Ovary (tissue), 3 donors: ENCODE measurements around the gene VCL.

Experiments
- EP300 ChIP-seq: sonication (generic); formaldehyde crosslinking; IDR thresholded peaks from one replicate; pipeline ENCODE4 v1.6.1; 2017; ENCODE audit warnings: antibody characterized with exemption
- POLR2A ChIP-seq: fragments of 450-650 bp; IDR thresholded peaks from one replicate; pipeline ENCODE4 v1.6.1; 2017; ENCODE audit warnings: antibody characterized with exemption, mild to moderate bottlenecking, moderate library complexity
- TF ChIP-seq, protein P1 (sequence below), 3 donors: fragments of 450-650 bp in 2 of 3; fragments of 200-600 bp in 1 of 3; IDR thresholded peaks; one replicate each; pipeline versions ENCODE4 v1.5.1 to v1.8.0; 2016 to 2022; ENCODE audit warnings: antibody characterized with exemption in 3 of 3, mild to moderate bottlenecking in 1 of 3
- donor health status: DM: no; HTN: no; CAD: no.

DNA sequence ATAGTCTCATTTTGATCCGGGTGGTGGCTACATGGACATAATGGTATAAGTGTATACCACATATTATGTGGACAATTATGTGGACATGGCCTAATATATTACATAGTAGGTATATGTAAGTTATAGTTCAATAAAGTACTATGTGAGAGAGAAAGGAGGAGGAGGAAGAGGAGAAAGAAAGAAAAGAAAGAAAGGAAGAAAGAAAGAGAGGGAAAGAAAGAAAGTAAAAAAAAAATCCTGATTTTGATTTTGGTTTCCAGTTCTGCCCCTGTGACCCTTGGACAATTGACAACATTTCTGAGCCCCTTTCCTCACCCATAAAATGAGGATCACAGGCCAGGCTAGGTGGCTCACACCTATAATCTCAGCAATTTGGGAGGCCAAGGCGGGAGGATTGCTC, 42.2 kb upstream of the VCL start:
- TF ChIP-seq, protein P1, sequence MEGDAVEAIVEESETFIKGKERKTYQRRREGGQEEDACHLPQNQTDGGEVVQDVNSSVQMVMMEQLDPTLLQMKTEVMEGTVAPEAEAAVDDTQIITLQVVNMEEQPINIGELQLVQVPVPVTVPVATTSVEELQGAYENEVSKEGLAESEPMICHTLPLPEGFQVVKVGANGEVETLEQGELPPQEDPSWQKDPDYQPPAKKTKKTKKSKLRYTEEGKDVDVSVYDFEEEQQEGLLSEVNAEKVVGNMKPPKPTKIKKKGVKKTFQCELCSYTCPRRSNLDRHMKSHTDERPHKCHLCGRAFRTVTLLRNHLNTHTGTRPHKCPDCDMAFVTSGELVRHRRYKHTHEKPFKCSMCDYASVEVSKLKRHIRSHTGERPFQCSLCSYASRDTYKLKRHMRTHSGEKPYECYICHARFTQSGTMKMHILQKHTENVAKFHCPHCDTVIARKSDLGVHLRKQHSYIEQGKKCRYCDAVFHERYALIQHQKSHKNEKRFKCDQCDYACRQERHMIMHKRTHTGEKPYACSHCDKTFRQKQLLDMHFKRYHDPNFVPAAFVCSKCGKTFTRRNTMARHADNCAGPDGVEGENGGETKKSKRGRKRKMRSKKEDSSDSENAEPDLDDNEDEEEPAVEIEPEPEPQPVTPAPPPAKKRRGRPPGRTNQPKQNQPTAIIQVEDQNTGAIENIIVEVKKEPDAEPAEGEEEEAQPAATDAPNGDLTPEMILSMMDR (IDR thresholded peaks at IDR 0.05), result no peak
- TF ChIP-seq POLR2A, result no peak
- TF ChIP-seq EP300, result no peak
